ENCODE results near the gene TRABD2A.

DNA sequence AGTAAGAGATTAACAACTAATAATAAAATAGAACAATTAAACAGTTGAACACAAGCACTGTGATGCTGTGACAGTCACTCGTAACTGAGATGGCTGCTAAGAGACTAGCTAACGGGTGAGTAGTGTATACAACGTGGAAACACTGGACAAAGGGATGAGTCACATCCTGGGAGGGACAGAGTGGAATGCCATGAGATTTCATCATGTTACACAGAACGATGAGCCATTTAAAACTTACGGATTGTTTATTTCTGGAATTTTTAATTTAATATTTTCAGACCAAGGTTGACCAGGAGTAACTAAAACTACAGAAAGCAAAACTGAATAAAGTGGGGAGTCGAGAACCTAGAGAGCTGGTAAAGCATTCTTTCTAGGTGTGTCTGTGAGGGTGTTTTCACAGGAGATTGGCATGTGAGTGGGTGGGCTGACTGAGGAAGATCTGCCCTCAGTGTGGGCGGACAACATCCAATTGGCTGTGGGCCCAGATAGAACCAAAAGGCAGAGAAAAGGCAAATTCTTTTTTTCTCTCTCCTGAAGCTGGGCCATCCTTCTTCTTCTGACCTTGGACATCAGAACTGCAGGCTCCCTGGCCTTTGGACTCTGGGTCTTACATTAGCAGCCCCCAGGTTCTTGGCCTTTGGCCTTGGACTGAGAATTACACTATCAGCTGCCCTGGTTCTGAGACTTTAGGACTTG lies 39.1 kb upstream of the TRABD2A start:
- TF ChIP-seq SPI1 (IDR thresholded peaks at IDR 0.05; ENCODE audit: borderline replicate concordance, low read depth) (no peak), CTCF (IDR thresholded peaks at IDR 0.05; ENCODE audit: insufficient read depth, low read length) (no peak), POLR2AphosphoS5 (IDR thresholded peaks at IDR 0.05; ENCODE audit: low read depth) (no peak), GABPA (IDR thresholded peaks at IDR 0.05; ENCODE audit: low read depth) (no peak)
